Breast epithelium (tissue), 3 donors: ENCODE data around the gene GHITM.

ENCODE experiments used
- CTCF ChIP-seq, 3 donors: fragments of 450-650 bp; IDR thresholded peaks; one replicate each; pipeline ENCODE4 v1.5.1; 2016 to 2017; ENCODE audit warnings: antibody characterized with exemption in 3 of 3, mild to moderate bottlenecking in 3 of 3, moderate library complexity in 3 of 3
- POLR2AphosphoS5 ChIP-seq, 3 donors: sonication (generic); formaldehyde crosslinking; IDR thresholded peaks; one replicate each; pipeline ENCODE4 v1.6.1; 2017; ENCODE audit warnings: antibody characterized with exemption in 3 of 3

- TF ChIP-seq POLR2AphosphoS5 (IDR thresholded peaks at IDR 0.05) (no peak), CTCF (IDR thresholded peaks at IDR 0.05) (no peak)
These were observed 707 bp upstream of the GHITM start for GRCh38 chr10:84138478-84139125.
